ENCODE data around the gene SLC6A4.

The SLC6A4 gene

GRCh38 chr17:30230596-30231125, 4.8 kb downstream of the SLC6A4 start:
- TF ChIP-seq FOXP2 (optimal IDR thresholded peaks at IDR 0.05; ENCODE audit: borderline replicate concordance, extremely low read depth, extremely low read length, insufficient read depth) (no peak), REST (IDR thresholded peaks at IDR 0.05; ENCODE audit: insufficient read depth in 1 of 2, low read depth in 2 of 2, low read length in 2 of 2) (no peak), SIN3A (IDR thresholded peaks at IDR 0.05; ENCODE audit: borderline replicate concordance, insufficient read depth, low read length) (no peak), POLR2AphosphoS5 (IDR thresholded peaks at IDR 0.05; ENCODE audit: low read depth, low read length) (no peak), TAF1 (IDR thresholded peaks at IDR 0.05; ENCODE audit: borderline replicate concordance, insufficient read depth, low read length) (no peak)

DNA sequence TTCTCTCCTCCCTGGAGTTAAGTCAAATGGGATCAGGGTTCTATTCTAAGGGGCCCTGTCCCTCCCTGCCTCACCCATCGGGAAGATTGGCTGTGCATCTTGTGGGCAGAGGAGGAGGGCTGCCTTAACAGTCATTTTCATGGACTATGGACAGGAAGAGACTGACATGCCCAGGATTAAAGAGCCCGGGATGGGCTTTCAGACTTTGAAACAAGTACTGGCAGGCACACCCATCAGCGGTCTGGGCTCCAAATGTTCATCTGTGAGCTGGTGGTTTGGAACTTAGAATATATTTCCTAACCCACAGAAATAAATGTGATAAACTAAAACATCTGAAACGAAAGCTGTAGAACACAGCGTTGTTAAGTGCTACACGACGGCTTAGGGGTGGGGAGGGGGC, 6.5 kb downstream of the SLC6A4 start:
- TF ChIP-seq POLR2AphosphoS5 (IDR thresholded peaks at IDR 0.05; ENCODE audit: low read depth, low read length) (no peak), REST (IDR thresholded peaks at IDR 0.05; ENCODE audit: insufficient read depth in 1 of 2, low read depth in 2 of 2, low read length in 2 of 2) (no peak), SIN3A (IDR thresholded peaks at IDR 0.05; ENCODE audit: borderline replicate concordance, insufficient read depth, low read length) (no peak), FOXP2 (optimal IDR thresholded peaks at IDR 0.05; ENCODE audit: borderline replicate concordance, extremely low read depth, extremely low read length, insufficient read depth) (no peak), TAF1 (IDR thresholded peaks at IDR 0.05; ENCODE audit: borderline replicate concordance, insufficient read depth, low read length) (no peak)

DNA sequence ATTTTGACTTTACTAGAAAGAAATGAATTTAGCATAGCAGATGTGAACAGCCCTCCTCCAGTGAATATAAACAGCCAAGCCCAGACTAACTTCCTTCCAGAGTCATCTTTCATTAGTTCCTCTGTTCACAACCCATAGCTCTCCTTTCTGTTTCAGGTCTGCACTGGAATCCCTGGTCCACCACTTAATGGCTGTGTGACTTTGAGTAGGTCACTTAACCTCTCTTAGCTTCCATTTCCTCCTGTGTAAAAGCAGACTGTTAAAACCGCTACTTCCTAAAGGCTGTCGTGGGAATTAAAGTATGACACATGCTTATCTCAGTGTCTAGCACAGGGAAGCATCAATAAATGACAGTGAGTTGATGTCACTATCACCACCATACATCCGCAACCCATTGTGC, 7.5 kb downstream of the SLC6A4 start:
- TF ChIP-seq SIN3A (IDR thresholded peaks at IDR 0.05; ENCODE audit: borderline replicate concordance, insufficient read depth, low read length): no peak
- TF ChIP-seq POLR2AphosphoS5 (IDR thresholded peaks at IDR 0.05; ENCODE audit: low read depth, low read length): no peak
- no peak for TF ChIP-seq TAF1 (IDR thresholded peaks at IDR 0.05; ENCODE audit: borderline replicate concordance, insufficient read depth, low read length)
- TF ChIP-seq FOXP2 (optimal IDR thresholded peaks at IDR 0.05; ENCODE audit: borderline replicate concordance, extremely low read depth, extremely low read length, insufficient read depth): no peak
- no peak for TF ChIP-seq REST (IDR thresholded peaks at IDR 0.05; ENCODE audit: insufficient read depth in 1 of 2, low read depth in 2 of 2, low read length in 2 of 2)

DNA sequence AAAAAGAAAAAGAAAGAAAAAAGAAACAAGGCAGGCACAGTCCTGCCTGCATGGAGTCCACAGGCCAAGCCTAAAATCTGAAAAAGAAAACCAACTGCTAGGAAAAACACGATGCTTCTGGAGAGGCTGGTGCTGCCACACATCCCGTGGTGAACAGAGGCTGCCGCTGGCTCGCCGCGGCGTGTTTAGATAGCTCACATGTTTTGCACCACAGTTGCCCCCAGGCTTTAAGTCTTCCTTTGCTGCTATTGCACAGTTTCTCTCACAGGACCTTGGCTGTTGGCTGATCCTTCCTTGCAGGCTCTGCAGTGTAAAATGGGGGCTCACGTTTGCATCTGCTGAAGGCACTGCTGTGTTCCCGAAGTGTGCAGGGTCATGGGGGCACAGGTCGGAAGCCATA, 8.6 kb downstream of the SLC6A4 start:
- TF ChIP-seq REST (IDR thresholded peaks at IDR 0.05; ENCODE audit: insufficient read depth in 1 of 2, low read depth in 2 of 2, low read length in 2 of 2) (no peak), TAF1 (IDR thresholded peaks at IDR 0.05; ENCODE audit: borderline replicate concordance, insufficient read depth, low read length) (no peak), SIN3A (IDR thresholded peaks at IDR 0.05; ENCODE audit: borderline replicate concordance, insufficient read depth, low read length) (no peak)
